GM18868 (cell line): ENCODE results near the gene TTC19.
A peak's percentile ranks its signal among the peaks of the same experiment; 100 is the strongest.
"Not testable (repeated sequence)": the region's sequence is repeated elsewhere in the genome, so short reads cannot be mapped to it uniquely, and the experiment has no call there.

Experiments
- ATAC-seq: cut with Tn5 transposase; IDR thresholded peaks from one replicate; pipeline ENCODE4 v1.9.1; 2021; ENCODE audit warnings: mild to moderate bottlenecking, moderate library complexity; ENCODE audit not compliant: unreplicated experiment

The TTC19 gene

DNA sequence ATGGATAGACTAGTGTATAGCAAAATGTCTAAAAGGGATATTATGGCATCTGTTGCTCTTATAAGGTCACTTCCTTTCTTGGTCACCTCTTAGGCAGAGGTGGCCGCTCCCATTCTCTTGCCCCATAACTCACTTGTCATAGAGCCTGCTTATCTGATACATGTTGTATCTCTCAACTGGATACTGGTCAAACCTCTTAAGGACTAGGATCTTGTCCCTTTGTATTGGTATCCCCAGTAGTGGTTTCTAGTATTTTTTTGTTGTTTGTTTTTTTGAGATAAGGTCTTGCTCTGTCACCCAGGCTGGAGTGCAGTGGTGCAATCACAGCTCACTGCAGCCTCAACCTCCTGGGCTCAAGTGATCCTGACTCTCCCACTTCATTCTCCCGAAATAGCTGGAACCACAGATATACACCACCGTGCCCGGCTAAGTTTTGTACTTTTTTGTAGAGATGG is 27.1 kb upstream of the TTC19 start:
- no peak for ATAC-seq

DNA sequence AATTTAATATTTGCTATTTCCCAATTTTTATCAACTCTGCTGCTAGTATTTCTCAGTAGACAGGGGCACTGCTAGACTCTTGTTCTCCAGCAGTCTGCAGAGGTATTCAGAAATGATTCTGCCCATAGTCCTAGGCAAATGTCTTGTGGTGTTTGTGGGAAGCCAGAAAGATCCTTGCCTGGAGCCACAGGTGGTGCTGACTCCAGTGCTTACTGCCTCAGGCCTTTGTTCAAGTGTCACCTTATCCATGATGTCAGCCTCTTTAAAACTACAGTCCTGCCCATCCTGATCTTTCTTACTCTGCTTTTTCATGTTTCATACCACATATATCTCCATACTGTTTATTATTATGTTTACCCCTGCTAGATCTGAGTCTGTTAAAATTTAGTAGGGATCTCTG is 26.6 kb upstream of the TTC19 start:
- ATAC-seq: no peak

DNA sequence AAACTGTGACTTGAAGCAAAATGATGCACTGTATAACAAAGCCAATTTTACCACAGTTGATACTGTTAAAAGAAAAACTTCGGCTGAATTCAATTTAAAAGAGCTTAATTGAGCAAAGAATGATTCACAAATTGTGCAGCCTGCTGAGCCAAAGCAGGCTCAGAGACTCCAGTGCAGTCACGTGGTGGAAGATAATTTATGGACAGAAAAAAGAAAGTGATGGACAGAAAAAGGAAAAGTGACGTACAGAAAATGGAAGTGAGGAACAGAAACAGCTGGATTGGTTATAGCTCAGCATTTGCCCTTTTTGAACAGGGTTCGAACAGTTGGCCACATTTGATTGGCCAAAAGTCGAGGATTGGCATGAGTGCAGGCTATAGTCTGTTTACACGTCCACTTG is 25.8 kb upstream of the TTC19 start:
- ATAC-seq: no peak

DNA sequence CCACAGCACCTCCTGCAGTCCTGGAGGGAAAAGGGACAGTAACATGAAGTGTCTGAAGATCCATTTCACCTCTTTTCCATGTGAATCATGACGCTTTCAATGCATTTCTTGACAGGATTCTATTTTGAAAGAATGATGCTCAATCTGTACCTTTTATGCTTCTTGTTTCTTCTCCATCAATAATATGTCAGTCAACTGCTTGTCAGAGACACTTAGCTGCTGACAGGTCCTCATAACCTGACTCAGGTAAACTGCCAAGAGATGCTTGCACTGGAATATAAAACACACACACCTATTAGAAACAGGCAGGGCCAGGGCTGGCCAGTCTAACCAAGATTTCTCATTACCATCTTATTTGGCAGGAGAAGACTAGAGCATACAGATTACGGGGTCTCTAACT is 21.7 kb upstream of the TTC19 start:
- no peak for ATAC-seq

DNA sequence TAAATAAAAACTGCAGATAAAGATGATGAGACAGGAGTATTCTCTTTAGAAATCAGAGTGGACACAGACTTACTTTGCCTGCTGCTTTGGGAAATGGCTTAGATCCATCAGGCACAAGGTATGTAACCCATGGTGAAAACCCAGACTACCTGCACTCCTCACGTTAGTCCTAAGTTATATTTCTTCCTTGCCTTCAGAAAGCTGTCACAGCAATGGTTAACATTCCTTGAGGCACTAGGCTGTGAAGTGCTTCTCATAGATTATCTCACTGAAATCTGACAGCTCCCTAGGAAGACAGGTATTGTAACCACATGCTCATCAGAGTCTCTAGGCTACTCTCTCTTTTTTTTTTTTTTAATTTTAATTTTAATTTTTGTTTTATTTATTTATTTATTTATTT is 21.0 kb upstream of the TTC19 start:
- no peak for ATAC-seq

DNA sequence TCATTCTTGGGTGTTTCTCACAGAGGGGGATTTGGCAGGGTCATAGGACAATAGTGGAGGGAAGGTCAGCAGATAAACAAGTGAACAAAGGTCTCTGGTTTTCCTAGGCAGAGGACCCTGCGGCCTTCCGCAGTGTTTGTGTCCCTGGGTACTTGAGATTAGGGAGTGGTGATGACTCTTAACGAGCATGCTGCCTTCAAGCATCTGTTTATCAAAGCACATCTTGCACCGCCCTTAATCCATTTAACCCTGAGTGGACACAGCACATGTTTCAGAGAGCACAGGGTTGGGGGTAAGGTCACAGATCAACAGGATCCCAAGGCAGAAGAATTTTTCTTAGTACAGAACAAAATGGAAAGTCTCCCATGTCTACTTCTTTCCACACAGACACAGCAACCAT is 20.6 kb upstream of the TTC19 start:
- not testable (repeated sequence) for ATAC-seq

DNA sequence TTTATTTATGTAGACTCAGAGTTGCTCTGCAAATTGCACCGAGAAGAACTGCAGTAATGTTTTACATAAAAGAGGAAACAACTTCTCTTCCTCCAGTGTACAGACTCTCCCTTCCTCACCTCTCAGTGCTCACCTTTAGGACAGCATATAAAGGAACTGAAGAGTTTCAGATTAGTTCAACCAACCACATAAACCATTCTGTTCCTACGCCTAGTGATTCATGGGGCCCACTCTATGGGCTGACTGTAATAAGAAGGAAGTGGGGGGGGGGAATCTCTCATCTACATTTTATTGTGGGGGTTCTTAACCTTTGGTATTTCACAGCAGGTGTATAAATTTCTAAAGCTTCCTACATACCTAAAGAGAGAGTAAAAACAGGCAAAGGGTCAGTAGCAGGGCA is 18.4 kb upstream of the TTC19 start:
- peak; percentile 96 for ATAC-seq

DNA sequence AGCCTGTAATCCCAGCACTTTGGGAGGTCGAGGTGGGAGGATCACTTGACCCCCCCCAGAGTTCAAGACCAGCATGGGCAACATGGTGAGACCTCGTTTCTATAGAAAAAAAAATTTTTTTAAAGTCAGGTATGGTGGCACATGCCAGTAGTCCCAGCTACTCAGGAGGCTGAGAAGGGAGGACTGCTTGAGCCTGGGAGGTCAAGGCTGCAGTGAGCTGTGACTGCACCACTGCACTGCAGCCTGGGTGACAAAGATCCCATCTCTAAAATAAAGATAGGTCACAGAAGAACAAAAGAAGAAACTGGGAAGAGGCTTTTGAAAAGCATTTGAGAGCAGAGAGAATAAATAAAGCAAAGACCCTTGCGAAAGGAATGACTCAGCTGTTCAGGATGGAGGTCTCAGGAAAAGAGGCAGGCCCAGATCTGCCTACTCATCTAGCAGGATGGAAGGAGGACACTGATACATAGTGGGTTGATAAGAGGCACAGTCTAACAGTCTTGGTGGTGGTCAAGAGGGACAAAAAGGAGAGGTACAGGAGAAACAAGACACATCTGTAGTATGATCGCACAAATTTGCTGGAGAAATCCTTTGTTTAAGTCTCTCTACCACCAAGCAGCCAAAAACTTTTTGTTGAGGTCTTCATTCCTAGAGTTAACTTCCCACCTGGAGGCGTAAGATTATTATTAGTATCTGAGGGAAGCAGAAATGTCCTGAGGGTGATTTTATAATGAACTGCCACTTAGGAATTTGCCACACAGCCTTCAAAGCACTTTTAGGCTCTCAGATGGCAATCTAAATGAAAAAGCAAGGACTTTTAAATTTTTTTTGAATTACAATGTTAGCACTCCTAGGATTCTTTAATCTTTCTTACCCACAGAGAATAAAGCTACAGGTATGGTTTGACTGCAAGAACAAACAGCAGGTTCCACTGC is 17.7 kb upstream of the TTC19 start:
- ATAC-seq: no peak

DNA sequence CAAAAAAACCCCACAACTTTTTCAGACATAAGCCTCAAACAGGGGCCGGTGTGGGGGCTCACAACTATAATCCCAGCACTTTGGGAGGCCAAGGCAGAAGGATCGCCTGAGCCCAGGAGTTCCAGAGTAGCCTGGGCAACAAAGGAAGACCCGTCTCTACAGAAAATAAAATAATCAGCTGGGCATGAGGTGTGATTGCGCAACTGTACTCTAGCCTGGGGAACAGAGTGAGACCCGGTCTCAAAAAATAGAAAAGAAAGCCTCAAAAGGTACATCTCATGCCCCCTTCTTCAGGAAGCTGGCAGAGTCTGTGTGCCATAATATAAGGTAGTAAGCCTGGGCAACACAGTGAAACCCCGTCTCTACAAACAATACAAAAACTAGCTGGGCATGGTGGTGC is 3.3 kb upstream of the TTC19 start:
- no peak for ATAC-seq

DNA sequence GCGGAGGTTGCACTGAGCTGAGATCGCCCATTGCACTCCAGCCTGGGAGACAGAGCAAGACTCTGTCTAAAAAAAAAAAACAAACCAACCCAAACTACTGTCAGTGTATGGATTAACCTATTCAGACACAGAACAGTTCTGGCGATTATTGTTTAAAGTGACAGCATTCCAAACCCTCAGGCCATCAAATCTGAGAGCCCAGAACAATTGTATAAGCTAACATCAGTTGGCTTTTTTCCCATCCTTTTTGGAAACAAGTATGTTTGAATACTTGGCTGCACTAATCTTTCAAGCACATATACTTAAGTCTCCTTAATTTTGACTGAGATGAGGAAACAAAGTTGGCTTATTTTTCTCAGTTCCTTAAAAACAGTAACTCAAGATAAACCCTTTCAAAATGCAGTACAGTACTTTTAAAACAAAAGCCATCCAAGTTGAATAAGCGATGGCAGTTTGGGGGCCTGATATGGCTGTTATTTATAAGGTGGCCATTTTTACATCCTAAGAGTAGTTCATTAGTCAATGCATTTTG is 1.5 kb upstream of the TTC19 start:
- no peak for ATAC-seq

DNA sequence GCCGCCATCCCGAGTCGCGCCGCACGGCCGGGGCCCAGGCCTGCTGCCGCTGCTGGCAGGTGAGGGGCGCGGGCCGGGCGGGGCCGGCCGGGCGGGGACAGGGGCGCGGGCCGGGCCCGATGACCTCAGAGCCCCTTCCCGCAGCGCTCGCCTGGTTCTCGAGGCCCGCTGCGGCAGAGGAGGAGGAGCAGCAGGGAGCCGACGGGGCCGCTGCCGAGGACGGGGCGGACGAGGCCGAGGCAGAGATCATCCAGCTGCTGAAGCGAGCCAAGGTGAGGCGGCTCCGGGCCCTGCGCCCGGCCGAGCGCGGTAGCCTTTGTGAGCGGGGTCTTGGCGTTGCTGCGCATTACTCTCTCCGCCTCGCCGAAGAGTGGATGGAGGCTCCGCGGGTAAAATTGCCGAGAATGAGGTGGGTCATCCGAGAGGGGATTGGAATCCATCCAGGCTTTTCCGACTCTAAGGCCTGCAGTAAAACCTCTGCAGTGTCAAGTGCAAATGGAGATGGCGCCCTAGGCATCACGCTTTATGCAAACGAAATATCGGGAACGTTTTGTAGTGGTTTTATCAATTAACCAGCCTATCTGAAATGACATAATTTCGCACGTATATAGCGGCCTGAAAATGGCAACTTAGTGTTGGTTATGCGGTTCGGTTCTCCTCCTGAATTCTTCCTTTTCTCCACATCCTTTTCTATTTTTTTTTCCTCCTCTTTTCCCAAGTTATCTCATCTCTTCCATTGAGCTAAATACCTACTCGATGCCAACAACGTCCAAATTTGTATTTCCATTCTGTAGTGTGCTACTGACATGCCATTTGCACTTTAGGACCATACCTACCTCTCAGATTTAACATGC is 577 bp downstream of the TTC19 start:
- peak; percentile 27 for ATAC-seq

DNA sequence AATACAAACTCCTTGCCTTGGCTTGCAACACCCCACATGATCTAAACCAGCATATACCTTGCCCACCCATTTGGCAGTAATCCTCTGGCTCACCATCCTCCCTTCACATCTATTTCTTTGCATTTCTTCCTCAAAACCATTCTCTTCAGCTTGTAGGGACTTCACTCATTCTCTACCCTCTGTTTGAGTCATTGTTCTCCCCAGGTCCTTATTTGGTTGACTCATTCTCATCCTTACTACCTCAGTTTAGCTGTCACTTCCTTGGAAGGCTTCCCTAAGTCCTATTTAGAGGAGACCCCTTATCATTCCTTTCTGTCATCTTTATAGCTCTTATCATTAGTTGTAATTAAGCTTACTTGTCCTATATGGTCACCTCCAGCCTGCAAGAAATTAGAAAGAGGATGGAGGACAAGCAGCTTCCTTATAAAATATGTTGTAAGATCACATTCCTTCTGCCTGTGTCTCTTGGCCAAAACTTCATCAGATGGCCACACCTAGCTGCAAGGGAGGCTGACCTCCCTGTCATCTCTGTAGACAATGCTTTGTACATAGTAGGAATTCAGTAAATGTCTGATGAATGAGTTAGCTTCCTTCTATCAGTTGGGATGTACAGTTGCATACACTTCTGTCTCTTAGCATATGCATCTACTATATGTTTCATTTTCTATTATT is 1.7 kb downstream of the TTC19 start:
- no peak for ATAC-seq

DNA sequence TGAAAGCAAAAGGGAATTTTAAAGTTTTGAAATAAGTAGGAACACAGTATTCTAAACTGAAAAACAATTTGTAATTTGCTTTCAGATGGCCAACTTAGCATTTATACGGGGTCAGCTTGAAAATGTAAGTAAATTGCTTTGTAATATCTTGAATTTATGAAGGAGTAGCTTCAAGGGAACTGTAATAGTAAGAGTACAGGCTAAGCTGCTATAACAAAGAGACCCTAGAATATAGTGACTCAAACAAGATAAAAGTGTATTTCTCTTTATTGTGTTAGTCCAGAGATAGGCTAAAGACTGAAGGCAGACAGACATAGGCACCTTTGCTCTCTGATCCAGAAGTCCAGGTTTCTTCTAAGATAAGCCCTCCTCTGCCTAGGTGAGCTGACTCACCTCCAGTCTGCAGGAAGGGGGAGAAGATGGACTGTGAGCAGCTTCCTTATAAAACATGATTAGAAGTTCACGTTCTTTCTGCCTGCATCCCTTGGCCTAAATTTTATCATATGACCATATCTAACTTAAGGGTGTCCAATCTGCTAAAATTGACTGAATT is 3.2 kb downstream of the TTC19 start:
- ATAC-seq: no peak

DNA sequence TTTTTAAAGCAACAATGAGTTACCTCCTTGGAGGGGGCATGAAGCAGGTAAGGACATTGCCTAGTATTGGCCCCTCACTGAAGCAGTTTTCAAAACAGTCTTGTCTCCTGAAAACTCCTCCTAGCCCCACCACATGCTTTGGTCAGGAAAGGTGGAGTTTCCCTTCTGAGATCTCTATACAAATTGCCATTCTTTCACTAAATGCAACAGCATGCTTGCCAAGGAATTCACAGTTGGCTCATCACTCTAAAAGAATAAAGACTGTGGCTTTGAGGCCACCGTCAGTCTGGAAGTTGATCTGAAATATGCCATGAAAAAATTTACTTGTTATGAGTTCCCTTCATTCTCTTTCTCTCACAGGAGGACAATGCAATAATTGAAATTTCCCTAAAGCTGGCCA is 4.2 kb downstream of the TTC19 start:
- ATAC-seq: no peak

DNA sequence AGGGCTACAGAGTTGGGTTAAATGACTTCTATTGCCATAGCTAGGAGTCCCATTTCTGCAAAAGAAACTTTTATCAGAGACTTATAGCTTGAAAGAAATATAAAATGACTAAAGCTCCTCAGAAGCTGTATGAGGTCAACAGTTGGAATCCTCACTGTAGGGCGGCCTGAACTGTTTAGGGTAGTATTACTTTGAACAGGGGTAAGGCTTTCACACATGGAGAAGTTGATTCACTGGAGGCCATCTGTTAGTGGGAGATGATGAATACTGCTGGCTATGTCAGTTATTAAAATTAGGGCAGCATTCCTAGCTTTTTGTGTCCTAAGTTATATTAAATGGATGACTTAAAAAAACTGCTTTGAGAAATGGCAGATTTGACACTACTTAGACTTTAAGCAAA is 6.0 kb downstream of the TTC19 start:
- ATAC-seq: no peak

DNA sequence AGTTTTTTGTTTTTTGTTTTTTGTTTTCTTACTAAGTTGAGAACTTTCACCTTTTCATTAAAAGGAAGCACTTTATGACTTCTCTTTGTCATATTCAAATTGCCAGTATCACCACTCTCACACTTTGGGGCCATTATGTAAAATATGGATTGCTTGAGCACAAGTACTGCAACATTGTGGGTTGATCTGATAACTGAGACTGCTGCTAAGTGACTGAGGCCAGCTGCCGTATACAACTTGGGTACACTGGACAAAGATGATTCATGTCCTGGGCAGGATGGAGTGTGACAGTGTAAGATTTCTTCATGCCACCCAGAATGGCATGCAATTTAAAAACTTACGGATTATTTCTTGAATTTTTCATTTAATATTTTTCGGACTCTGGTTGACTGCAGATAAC is 7.8 kb downstream of the TTC19 start:
- no peak for ATAC-seq

DNA sequence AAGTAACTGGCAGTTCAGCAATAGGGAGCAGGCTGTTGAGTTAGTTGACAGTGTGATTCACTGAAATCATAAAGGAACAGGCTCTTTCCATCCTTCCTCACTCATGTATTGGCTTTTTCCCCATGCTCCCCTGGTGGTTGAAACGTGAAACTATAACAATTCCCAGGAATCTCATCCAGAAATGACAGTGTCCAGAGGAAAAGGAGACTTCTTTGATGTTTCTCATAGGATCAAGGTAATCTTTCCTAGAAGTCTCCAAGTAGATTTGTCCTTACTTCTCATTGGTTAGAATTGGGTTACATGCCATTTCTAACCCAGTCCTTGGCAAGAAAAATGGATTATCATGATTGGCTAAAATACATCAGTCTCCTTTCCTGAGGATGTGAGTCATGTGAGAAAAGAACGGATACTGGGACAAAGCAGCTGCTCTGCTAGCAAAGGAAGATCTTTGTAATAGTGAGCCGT is 14.4 kb downstream of the TTC19 start:
- ATAC-seq: no peak

DNA sequence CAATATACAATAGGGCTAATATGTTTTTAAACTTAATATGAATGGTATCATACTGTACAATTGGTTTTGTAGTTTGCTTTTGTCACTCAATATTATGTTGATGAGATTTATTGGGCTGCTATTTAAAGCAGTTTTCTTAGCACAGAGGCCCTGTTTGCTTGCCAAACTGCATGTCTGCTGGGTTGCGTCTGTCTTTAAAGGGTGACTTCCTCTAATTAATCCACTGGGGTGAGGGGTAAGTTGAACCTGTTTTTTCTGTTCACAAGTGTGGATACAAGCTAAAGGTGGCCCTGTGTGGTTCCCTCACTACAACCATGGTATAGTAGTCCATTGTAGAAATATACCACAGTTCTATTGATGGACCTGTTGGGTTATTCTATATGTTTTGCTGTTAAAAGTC is 19.7 kb downstream of the TTC19 start:
- ATAC-seq: no peak

DNA sequence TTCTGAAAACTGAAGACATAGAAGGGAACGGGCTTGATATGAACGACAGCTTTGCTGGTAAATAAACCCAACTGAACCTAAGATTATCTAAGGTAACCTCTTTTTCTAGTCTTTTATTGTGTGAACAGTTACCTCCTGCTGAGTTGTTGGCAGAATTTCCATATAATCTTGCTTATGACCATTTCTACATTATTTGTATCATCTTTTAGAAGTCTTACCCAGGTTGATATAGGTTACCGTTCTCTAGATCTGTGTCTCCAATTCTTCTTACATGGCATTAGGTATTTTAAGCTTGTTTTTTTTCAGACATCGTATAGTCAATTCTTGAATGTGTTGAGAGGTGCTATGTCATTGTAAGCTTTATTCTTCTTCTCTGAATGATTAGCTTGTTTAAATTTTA is 24.3 kb downstream of the TTC19 start:
- ATAC-seq: no peak

DNA sequence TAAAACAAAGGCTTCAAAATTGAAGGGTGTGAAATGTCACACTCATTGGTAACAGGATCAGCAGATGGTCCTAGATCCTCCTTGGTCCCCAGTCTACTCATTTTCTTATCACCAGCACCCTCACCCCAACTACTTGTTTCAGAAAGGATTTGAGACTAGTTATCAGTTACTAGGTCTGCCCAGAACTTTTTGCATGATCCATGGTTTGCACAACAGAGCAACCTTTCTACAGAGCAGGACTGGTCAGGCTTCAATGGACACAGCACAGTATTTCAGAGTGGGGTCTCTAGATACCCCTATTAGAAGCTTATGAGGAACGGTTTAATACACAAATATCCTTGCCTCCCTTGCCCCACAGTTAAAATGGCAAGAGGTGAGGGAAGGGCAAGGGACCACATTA is 25.6 kb downstream of the TTC19 start:
- ATAC-seq: no peak

DNA sequence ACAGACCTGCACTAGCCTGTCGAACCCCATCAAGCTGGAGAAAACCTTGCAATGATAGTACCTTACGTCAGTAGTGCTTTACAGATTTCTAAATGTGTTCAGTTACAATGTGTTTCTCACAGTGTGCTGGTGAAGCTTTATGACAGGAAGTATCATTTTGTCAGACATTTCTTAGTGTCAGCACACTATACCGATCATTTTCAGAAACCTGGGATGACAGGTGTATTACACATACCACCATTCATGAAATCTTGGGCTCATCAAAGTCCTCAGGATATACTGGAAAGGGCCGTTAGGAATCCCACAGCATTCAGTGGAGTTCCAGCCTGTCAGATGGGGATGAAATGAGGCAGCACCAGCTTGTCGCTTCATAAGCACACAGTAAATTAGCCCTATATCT is 27.3 kb downstream of the TTC19 start:
- ATAC-seq: no peak
